H9 (cell line): ENCODE results near the gene PODXL2. TPM values are rescaled to one million over a fixed set of nuclear protein-coding genes. Genes with fewer than 3 reads are reported as not detected.

Source experiments
- DNase-seq: peaks from one replicate; pipeline ENCODE4 v3.0.0-alpha.2; 2017
- H2AFZ ChIP-seq: one replicate; pipeline ENCODE4 v1.6.1; 2013; ENCODE audit warnings: mild to moderate bottlenecking, low read length, control low read depth, moderate library complexity
- H2AK5ac ChIP-seq: 2 replicates; pipeline ENCODE4 v1.6.1; 2013; ENCODE audit warnings: low read length, control low read depth, mixed read lengths; ENCODE audit not compliant: insufficient read length
- H2BK120ac ChIP-seq: one replicate; pipeline ENCODE4 v1.6.1; 2013; ENCODE audit warnings: low read depth, mild to moderate bottlenecking, low read length, control low read depth, inconsistent platforms; ENCODE audit not compliant: poor library complexity, severe bottlenecking
- H2BK12ac ChIP-seq: 2 replicates; pipeline ENCODE4 v1.6.1; 2013; ENCODE audit warnings: low read length, control low read depth, mixed read lengths, low read depth; ENCODE audit not compliant: insufficient read length
- H2BK15ac ChIP-seq: 2 replicates; pipeline ENCODE4 v1.6.1; 2013; ENCODE audit warnings: low read depth, low read length, control low read depth
- H2BK20ac ChIP-seq: one replicate; pipeline ENCODE4 v1.6.1; 2013; ENCODE audit warnings: low read depth, mild to moderate bottlenecking, low read length, control low read depth, inconsistent platforms; ENCODE audit not compliant: poor library complexity, severe bottlenecking
- H2BK5ac ChIP-seq: 2 replicates; pipeline ENCODE4 v1.6.1; 2013; ENCODE audit warnings: low read length, control low read depth, mixed read lengths; ENCODE audit not compliant: insufficient read length
- H3K14ac ChIP-seq: 2 replicates; pipeline ENCODE4 v1.6.1; 2013; ENCODE audit warnings: low read length, control low read depth; ENCODE audit not compliant: insufficient read depth
- H3K18ac ChIP-seq: 2 replicates; pipeline ENCODE4 v1.6.1; 2013; ENCODE audit warnings: low read depth, mild to moderate bottlenecking, mixed read lengths, low read length, control low read depth; ENCODE audit not compliant: insufficient read length
- H3K23ac ChIP-seq: 2 replicates; pipeline ENCODE4 v1.6.1; 2013; ENCODE audit warnings: low read length, control low read depth, mixed read lengths, low read depth; ENCODE audit not compliant: insufficient read length
- H3K23me2 ChIP-seq: 2 replicates; pipeline ENCODE4 v1.6.1; 2013; ENCODE audit warnings: low read depth, mild to moderate bottlenecking, mixed read lengths, low read length, control low read depth; ENCODE audit not compliant: insufficient read length, poor library complexity, severe bottlenecking
- H3K27ac ChIP-seq: 2 replicates; pipeline ENCODE4 v1.5.1; 2013; ENCODE audit warnings: low read length, control low read depth, mixed read lengths, low read depth; ENCODE audit not compliant: insufficient read length
- H3K27me3 ChIP-seq: 2 replicates; pipeline ENCODE4 v1.6.1; 2013; ENCODE audit warnings: low read length, control low read depth, inconsistent platforms; ENCODE audit not compliant: insufficient read depth
- H3K4ac ChIP-seq: 2 replicates; pipeline ENCODE4 v1.6.1; 2013; ENCODE audit warnings: low read depth, mild to moderate bottlenecking, control low read depth, inconsistent platforms, low read length, moderate library complexity
- H3K4me1 ChIP-seq: 2 replicates; pipeline ENCODE4 v1.6.1; 2013; ENCODE audit warnings: low read length, control low read depth, inconsistent platforms; ENCODE audit not compliant: insufficient read depth
- H3K4me2 ChIP-seq: 2 replicates; pipeline ENCODE4 v1.6.1; 2013; ENCODE audit warnings: low read length, control low read depth, mixed read lengths; ENCODE audit not compliant: insufficient read length, insufficient read depth
- H3K56ac ChIP-seq: 2 replicates; pipeline ENCODE4 v1.6.1; 2013; ENCODE audit warnings: low read depth, mild to moderate bottlenecking, mixed read lengths, low read length, control low read depth; ENCODE audit not compliant: insufficient read length
- H3K79me1 ChIP-seq: 2 replicates; pipeline ENCODE4 v1.6.1; 2013; ENCODE audit warnings: low read depth, mild to moderate bottlenecking, moderate library complexity, low read length, control low read depth, inconsistent platforms; ENCODE audit not compliant: insufficient read depth, poor library complexity, severe bottlenecking
- H3K79me2 ChIP-seq: 2 replicates; pipeline ENCODE4 v1.6.1; 2013; ENCODE audit warnings: low read length, control low read depth, inconsistent platforms; ENCODE audit not compliant: insufficient read depth
- H3K9ac ChIP-seq: 2 replicates; pipeline ENCODE4 v1.6.1; 2013; ENCODE audit warnings: low read length, control low read depth, mixed read lengths; ENCODE audit not compliant: insufficient read length; ENCODE audit errors: extremely low read depth
- H3K9me3 ChIP-seq: one replicate; pipeline ENCODE4 v1.6.1; 2013; ENCODE audit warnings: low read depth, low read length, inconsistent platforms; ENCODE audit not compliant: control insufficient read depth
- H3T11ph ChIP-seq: one replicate; pipeline ENCODE4 v1.6.1; 2013; ENCODE audit warnings: mild to moderate bottlenecking, low read length, control low read depth, inconsistent platforms
- H4K20me1 ChIP-seq: one replicate; pipeline ENCODE4 v1.6.1; 2013; ENCODE audit not compliant: control insufficient read depth, insufficient read length, insufficient read depth
- H4K5ac ChIP-seq: 2 replicates; pipeline ENCODE4 v1.6.1; 2013; ENCODE audit warnings: low read depth, mild to moderate bottlenecking, mixed read lengths, low read length, control low read depth; ENCODE audit not compliant: insufficient read length
- H4K8ac ChIP-seq: replicated peaks from 2 replicates; pipeline ENCODE4 v1.6.1; 2013; ENCODE audit warnings: low read length, control low read depth, mixed read lengths, low read depth; ENCODE audit not compliant: insufficient read length
- H4K91ac ChIP-seq: 2 replicates; pipeline ENCODE4 v1.6.1; 2013; ENCODE audit warnings: low read depth, mild to moderate bottlenecking, moderate library complexity, mixed read lengths, low read length, control low read depth; ENCODE audit not compliant: insufficient read length
- H3K27ac Mint-ChIP-seq, 3 experiments: 2 replicates in 2 of 3; 3 replicates in 1 of 3; pipeline ENCODE4 v1.8.0; 2020 to 2021; ENCODE audit warnings: mixed read lengths in 3 of 3, mild to moderate bottlenecking in 1 of 3, moderate library complexity in 1 of 3
- H3K27me3 Mint-ChIP-seq: 2 replicates; pipeline ENCODE4 v1.8.0; 2021; ENCODE audit warnings: low read depth, mild to moderate bottlenecking, moderate library complexity, mixed read lengths
- H3K36me3 Mint-ChIP-seq, 3 experiments: 2 replicates in 2 of 3; 3 replicates in 1 of 3; pipeline ENCODE4 v1.8.0; 2020 to 2021; ENCODE audit warnings: low read depth in 3 of 3, mixed read lengths in 3 of 3; ENCODE audit not compliant: insufficient read depth in 1 of 3
- H3K4me1 Mint-ChIP-seq, 2 experiments: 2 replicates each; pipeline ENCODE4 v1.8.0; 2020; ENCODE audit warnings: mixed read lengths in 2 of 2
- H3K4me3 Mint-ChIP-seq, 2 experiments: 2 replicates in 1 of 2; 3 replicates in 1 of 2; pipeline ENCODE4 v1.8.0; 2020 to 2021; ENCODE audit warnings: mild to moderate bottlenecking in 2 of 2, mixed read lengths in 2 of 2, moderate library complexity in 1 of 2
- H3K9me3 Mint-ChIP-seq, 2 experiments: 2 replicates in 1 of 2; 3 replicates in 1 of 2; pipeline ENCODE4 v1.8.0; 2020; ENCODE audit warnings: mild to moderate bottlenecking in 2 of 2, mixed read lengths in 2 of 2, moderate library complexity in 1 of 2
- WGBS: extraction: QIAGEN DNeasy Blood & Tissue Kit; methylation state at CpG from one replicate; pipeline ENCODE4 v1.1.7; 2013; ENCODE audit warnings: missing lambda C conversion rate, low lambda C conversion rate, mixed read lengths; ENCODE audit not compliant: insufficient read length; ENCODE audit errors: extremely low coverage; 5-methylcytosine and 5-hydroxymethylcytosine counted together
- total RNA-seq: library from RNA; stranded (reverse); gene quantifications from 2 replicates; pipeline ENCODE4 v1.2.1, GENCODE V29; 2021
- TF ChIP-seq, protein P1 (sequence below): fragments of 200-600 bp; sonication (generic); conservative IDR thresholded peaks from 3 replicates; pipeline ENCODE4 v1.8.0; 2021; ENCODE audit warnings: antibody characterized with exemption, mild to moderate bottlenecking

PODXL2 gene
- total RNA-seq, 1 experiment from 2014 or later = 24.6 TPM

DNA sequence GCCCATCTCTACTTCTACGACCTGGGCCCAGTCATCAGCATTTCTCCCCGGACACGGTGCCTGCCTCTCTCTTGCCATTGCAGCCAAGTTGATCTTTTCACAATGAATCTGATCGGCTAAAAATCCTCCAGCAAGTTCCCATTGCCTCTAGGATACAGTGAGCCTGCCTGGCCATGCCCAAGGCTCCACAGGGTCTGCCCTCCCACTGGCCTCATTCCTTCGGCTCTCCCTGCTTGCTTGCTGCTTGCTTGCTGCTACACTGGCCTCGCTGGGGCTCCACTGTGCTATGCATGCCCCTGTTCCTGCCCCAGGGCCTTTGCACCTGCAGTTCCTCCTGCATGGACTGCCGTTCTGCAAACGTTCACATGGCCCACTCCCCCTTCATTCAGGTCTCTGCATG is 45.8 kb downstream of the PODXL2 start:
- peaks cover 10 to 12% of the 10 kb centered on the region in 2 experiments for H3K4me1 Mint-ChIP-seq
- Histone ChIP-seq H3K23ac (no peak overlapping the region), H3K4me1 (no peaks in the 10 kb centered on the region), H3K14ac (no peak overlapping the region), H2AK5ac (no peak overlapping the region), H3K9ac (no peak overlapping the region), H2BK120ac (no peak overlapping the region), H3T11ph (no peak overlapping the region), H4K8ac (no peak overlapping the region), H3K27ac (no peak overlapping the region), H2BK20ac (no peak overlapping the region), H3K4ac (no peak overlapping the region), H4K91ac (no peak overlapping the region), H3K4me2 (no peak overlapping the region), H2BK5ac (no peak overlapping the region), H2BK12ac (no peak overlapping the region), H3K23me2 (peaks cover 10% of the 10 kb centered on the region), H2BK15ac (no peak overlapping the region), H3K79me2 (no peaks in the 10 kb centered on the region), H4K5ac (no peak overlapping the region), H3K79me1 (no peaks in the 10 kb centered on the region), H3K27me3 (no peaks in the 10 kb centered on the region), H3K56ac (no peak overlapping the region), H2AFZ (no peak overlapping the region), H4K20me1 (no peaks in the 10 kb centered on the region), H3K18ac (no peak overlapping the region), H3K9me3 (no peaks in the 10 kb centered on the region)
- no peak for DNase-seq
- H3K36me3 Mint-ChIP-seq = no peaks in the 10 kb centered on the region; a peak in 1 of 7 replicates
- peak overlapping the region in 1 of 3 experiments; percentile 52; a peak in 1 of 7 replicates for H3K27ac Mint-ChIP-seq
- TF ChIP-seq, protein P1, sequence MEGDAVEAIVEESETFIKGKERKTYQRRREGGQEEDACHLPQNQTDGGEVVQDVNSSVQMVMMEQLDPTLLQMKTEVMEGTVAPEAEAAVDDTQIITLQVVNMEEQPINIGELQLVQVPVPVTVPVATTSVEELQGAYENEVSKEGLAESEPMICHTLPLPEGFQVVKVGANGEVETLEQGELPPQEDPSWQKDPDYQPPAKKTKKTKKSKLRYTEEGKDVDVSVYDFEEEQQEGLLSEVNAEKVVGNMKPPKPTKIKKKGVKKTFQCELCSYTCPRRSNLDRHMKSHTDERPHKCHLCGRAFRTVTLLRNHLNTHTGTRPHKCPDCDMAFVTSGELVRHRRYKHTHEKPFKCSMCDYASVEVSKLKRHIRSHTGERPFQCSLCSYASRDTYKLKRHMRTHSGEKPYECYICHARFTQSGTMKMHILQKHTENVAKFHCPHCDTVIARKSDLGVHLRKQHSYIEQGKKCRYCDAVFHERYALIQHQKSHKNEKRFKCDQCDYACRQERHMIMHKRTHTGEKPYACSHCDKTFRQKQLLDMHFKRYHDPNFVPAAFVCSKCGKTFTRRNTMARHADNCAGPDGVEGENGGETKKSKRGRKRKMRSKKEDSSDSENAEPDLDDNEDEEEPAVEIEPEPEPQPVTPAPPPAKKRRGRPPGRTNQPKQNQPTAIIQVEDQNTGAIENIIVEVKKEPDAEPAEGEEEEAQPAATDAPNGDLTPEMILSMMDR = no peak
- H3K27me3 Mint-ChIP-seq = peaks cover 7% of the 10 kb centered on the region
- no CpG with 5 or more reads among the region's 8 CpGs for WGBS
- peak overlapping the region in 1 of 2 experiments; percentile 27; a peak in 2 of 5 replicates for H3K4me3 Mint-ChIP-seq
- no peaks in the 10 kb centered on the region for H3K9me3 Mint-ChIP-seq
